Measurements from ENCODE around the gene MIR17HG.

DNA sequence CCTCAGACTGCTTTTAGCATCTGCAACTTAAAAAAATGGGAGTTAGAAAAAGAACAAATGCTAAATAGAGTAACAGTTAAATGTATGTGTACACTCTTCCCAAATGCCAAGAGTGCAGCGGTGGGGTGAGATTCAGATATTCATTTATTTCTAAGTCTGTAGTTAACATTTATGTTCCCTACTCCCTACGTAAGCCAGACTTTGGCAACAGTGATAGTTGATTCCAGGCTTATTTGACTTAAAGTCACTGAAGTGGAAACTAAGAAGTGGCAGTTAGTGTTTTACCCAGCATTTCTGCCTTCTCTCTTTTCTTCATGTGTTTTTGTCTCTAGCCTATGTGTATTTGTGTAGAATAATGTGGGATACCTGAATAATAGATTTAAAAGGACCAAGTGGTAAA lies 4.5 kb downstream of the MIR17HG start:
- TF ChIP-seq CTCF (IDR thresholded peaks at IDR 0.05) (no peak), POLR2A (IDR thresholded peaks at IDR 0.05) (no peak)
